Ishikawa (cell line): ENCODE results near the gene SLC49A3.

Experiments used
- CEBPB ChIP-seq: IDR thresholded peaks from 2 replicates; pipeline ENCODE4 v1.6.1; 2012
- CREB1 ChIP-seq: IDR thresholded peaks from 2 replicates; pipeline ENCODE4 v1.6.1; 2012; ENCODE audit warnings: low read depth
- EGR1 ChIP-seq: IDR thresholded peaks from 2 replicates; pipeline ENCODE4 v1.6.1; 2012
- EP300 ChIP-seq: IDR thresholded peaks from 2 replicates; pipeline ENCODE4 v1.6.1; 2012; ENCODE audit warnings: borderline replicate concordance
- NFIC ChIP-seq: IDR thresholded peaks from 2 replicates; pipeline ENCODE4 v1.6.1; 2012
- RAD21 ChIP-seq: IDR thresholded peaks from 2 replicates; pipeline ENCODE4 v1.6.1; 2012; ENCODE audit warnings: low read depth
- TAF1 ChIP-seq: IDR thresholded peaks from 2 replicates; pipeline ENCODE4 v1.6.1; 2012; ENCODE audit warnings: low read depth, mild to moderate bottlenecking
- TCF12 ChIP-seq: IDR thresholded peaks from 2 replicates; pipeline ENCODE4 v1.6.1; 2012; ENCODE audit warnings: low read depth
- TEAD4 ChIP-seq: IDR thresholded peaks from 2 replicates; pipeline ENCODE4 v1.6.1; 2012
- YY1 ChIP-seq: IDR thresholded peaks from 2 replicates; pipeline ENCODE4 v1.6.1; 2012; ENCODE audit warnings: low read depth
- ZBTB7A ChIP-seq: IDR thresholded peaks from 2 replicates; pipeline ENCODE4 v1.6.1; 2012; ENCODE audit warnings: low read depth
- TF ChIP-seq, protein P1 (sequence below): IDR thresholded peaks from 2 replicates; pipeline ENCODE4 v1.6.1; 2012; ENCODE audit warnings: low read depth, mild to moderate bottlenecking
- TF ChIP-seq, protein P2 (sequence below): IDR thresholded peaks from 2 replicates; pipeline ENCODE4 v1.6.1; 2012
- TF ChIP-seq, protein P3 (sequence below): IDR thresholded peaks from 2 replicates; pipeline ENCODE4 v1.6.1; 2012

DNA sequence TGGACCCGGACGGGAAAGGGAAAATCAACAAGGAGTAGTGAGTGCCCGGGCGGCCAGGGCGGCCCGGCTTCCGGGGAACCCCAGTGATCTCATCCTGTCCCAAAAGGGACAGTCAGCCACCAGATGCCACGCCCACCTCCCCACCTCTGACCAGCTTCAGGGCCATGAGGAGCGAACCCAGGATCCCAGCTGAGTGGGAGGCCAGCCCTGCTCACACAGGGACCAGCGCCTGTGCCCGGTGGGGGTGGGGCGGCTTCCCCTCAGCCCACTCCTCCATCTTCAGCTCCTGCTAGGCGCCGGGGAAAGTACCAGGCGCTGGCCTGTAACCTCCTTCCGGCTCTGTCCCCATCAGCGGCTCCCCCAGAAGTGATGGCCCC lies 8.4 kb downstream of the SLC49A3 start:
- no peak for TF ChIP-seq TAF1
- TF ChIP-seq EP300 = no peak
- TF ChIP-seq, protein P1, sequence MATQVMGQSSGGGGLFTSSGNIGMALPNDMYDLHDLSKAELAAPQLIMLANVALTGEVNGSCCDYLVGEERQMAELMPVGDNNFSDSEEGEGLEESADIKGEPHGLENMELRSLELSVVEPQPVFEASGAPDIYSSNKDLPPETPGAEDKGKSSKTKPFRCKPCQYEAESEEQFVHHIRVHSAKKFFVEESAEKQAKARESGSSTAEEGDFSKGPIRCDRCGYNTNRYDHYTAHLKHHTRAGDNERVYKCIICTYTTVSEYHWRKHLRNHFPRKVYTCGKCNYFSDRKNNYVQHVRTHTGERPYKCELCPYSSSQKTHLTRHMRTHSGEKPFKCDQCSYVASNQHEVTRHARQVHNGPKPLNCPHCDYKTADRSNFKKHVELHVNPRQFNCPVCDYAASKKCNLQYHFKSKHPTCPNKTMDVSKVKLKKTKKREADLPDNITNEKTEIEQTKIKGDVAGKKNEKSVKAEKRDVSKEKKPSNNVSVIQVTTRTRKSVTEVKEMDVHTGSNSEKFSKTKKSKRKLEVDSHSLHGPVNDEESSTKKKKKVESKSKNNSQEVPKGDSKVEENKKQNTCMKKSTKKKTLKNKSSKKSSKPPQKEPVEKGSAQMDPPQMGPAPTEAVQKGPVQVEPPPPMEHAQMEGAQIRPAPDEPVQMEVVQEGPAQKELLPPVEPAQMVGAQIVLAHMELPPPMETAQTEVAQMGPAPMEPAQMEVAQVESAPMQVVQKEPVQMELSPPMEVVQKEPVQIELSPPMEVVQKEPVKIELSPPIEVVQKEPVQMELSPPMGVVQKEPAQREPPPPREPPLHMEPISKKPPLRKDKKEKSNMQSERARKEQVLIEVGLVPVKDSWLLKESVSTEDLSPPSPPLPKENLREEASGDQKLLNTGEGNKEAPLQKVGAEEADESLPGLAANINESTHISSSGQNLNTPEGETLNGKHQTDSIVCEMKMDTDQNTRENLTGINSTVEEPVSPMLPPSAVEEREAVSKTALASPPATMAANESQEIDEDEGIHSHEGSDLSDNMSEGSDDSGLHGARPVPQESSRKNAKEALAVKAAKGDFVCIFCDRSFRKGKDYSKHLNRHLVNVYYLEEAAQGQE = no peak
- no peak for TF ChIP-seq CREB1
- TF ChIP-seq TEAD4 = no peak
- no peak for TF ChIP-seq EGR1
- TF ChIP-seq, protein P2, sequence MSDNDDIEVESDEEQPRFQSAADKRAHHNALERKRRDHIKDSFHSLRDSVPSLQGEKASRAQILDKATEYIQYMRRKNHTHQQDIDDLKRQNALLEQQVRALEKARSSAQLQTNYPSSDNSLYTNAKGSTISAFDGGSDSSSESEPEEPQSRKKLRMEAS = no peak
- no peak for TF ChIP-seq TCF12
- TF ChIP-seq ZBTB7A = no peak
- no peak for TF ChIP-seq RAD21
- no peak for TF ChIP-seq CEBPB
- TF ChIP-seq, protein P3, sequence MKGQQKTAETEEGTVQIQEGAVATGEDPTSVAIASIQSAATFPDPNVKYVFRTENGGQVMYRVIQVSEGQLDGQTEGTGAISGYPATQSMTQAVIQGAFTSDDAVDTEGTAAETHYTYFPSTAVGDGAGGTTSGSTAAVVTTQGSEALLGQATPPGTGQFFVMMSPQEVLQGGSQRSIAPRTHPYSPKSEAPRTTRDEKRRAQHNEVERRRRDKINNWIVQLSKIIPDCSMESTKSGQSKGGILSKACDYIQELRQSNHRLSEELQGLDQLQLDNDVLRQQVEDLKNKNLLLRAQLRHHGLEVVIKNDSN = no peak
- no peak for TF ChIP-seq NFIC
- no peak for TF ChIP-seq YY1
